Activated T-helper 1 cell treated with anti-CD3 and anti-CD28 coated beads, Interleukin-12 subunit alpha, Interleukin-12 subunit beta, Interleukin-2, Interleukin-4 antibody, amounts not matched to agents 30 ng/mL and 10 ng/mL and 1 ng/mL, durations not matched to agents 14 hours and 24 hours and 36 hours (primary cell): ENCODE measurements around the gene TTF2. TPM values are rescaled to one million over a fixed set of nuclear protein-coding genes. Genes with fewer than 3 reads are reported as not detected.
"Not testable (repeated sequence)": the region's sequence is repeated elsewhere in the genome, so short reads cannot be mapped to it uniquely, and the experiment has no call there.

Source experiments
- DNase-seq: peaks from one replicate; pipeline ENCODE4 v3.0.0; 2021; ENCODE audit warnings: low spot score
- H3K27ac Mint-ChIP-seq: one replicate; pipeline ENCODE4 v1.8.0; 2021; ENCODE audit warnings: mild to moderate bottlenecking, mixed read lengths
- H3K27me3 Mint-ChIP-seq: one replicate; pipeline ENCODE4 v1.8.0; 2022; ENCODE audit warnings: mild to moderate bottlenecking, moderate library complexity, mixed read lengths; ENCODE audit not compliant: insufficient read depth
- H3K36me3 Mint-ChIP-seq: one replicate; pipeline ENCODE4 v1.8.0; 2021; ENCODE audit warnings: low read depth, mixed read lengths
- H3K4me1 Mint-ChIP-seq: one replicate; pipeline ENCODE4 v1.8.0; 2021; ENCODE audit warnings: low read depth, mixed read lengths
- H3K4me3 Mint-ChIP-seq: one replicate; pipeline ENCODE4 v1.8.0; 2021; ENCODE audit warnings: mild to moderate bottlenecking, moderate library complexity, mixed read lengths
- H3K9me3 Mint-ChIP-seq: one replicate; pipeline ENCODE4 v1.8.0; 2021; ENCODE audit warnings: mixed read lengths
- intact Hi-C: fragments of 100-400 bp; cut with micrococcal nuclease; formaldehyde crosslinking; loops from one replicate; pipeline ENCODE4 v1.15.1; 2024
- total RNA-seq: library from RNA; stranded (reverse); gene quantifications from 2 replicates; pipeline ENCODE4 v1.2.3, GENCODE V29; 2022

TTF2 gene
- total RNA-seq, 1 donor from 2014 or later: 103 TPM

GRCh38 chr1:117104986-117105385 lies 44.9 kb downstream of the TTF2 start:
- no peak overlapping the region for H3K4me3 Mint-ChIP-seq

GRCh38 chr1:117105722-117106121 lies 45.6 kb downstream of the TTF2 start:
- DNase-seq: no peak
- intact Hi-C loops: no loop called here
- Mint-ChIP-seq H3K36me3 (peaks cover 50% of the 10 kb centered on the region), H3K27me3 (no peaks in the 10 kb centered on the region), H3K4me3 (no peak overlapping the region), H3K4me1 (peaks cover 10% of the 10 kb centered on the region), H3K27ac (no peak overlapping the region), H3K9me3 (no peaks in the 10 kb centered on the region)

More at GRCh38 chr1:117104986-117105385, 44.9 kb downstream of the TTF2 start:
- H3K27ac Mint-ChIP-seq: no peak overlapping the region
- DNase-seq: no peak
- H3K4me1 Mint-ChIP-seq: peaks cover 5% of the 10 kb centered on the region
- H3K27me3 Mint-ChIP-seq: no peaks in the 10 kb centered on the region
- intact Hi-C loops: no loop called here
- H3K36me3 Mint-ChIP-seq: peaks cover 57% of the 10 kb centered on the region
- no peaks in the 10 kb centered on the region for H3K9me3 Mint-ChIP-seq

GRCh38 chr1:117106478-117106877 lies 46.4 kb downstream of the TTF2 start:
- Mint-ChIP-seq H3K27ac (no peak overlapping the region), H3K36me3 (peaks cover 47% of the 10 kb centered on the region), H3K27me3 (no peaks in the 10 kb centered on the region), H3K9me3 (no peaks in the 10 kb centered on the region), H3K4me1 (peaks cover 12% of the 10 kb centered on the region), H3K4me3 (no peak overlapping the region)
- intact Hi-C loops: no loop called here
- DNase-seq: no peak

- Mint-ChIP-seq H3K27me3 (no peaks in the 10 kb centered on the region), H3K4me3 (no peak overlapping the region), H3K4me1 (peaks cover 12% of the 10 kb centered on the region), H3K36me3 (peaks cover 44% of the 10 kb centered on the region), H3K9me3 (no peaks in the 10 kb centered on the region), H3K27ac (no peak overlapping the region)
- DNase-seq: no peak
- intact Hi-C loops: no loop called here
Measured at GRCh38 chr1:117107364-117107763, 47.2 kb downstream of the TTF2 start.

- H3K9me3 Mint-ChIP-seq: no peaks in the 10 kb centered on the region
- H3K27me3 Mint-ChIP-seq: no peaks in the 10 kb centered on the region
- H3K27ac Mint-ChIP-seq: no peak overlapping the region
- intact Hi-C loops: no loop called here
- no peak overlapping the region for H3K4me3 Mint-ChIP-seq
- peaks cover 25% of the 10 kb centered on the region for H3K36me3 Mint-ChIP-seq
- peaks cover 12% of the 10 kb centered on the region for H3K4me1 Mint-ChIP-seq
- DNase-seq: no peak
Measured at GRCh38 chr1:117110774-117111173, 50.6 kb downstream of the TTF2 start.

- H3K27me3 Mint-ChIP-seq: no peaks in the 10 kb centered on the region
- H3K4me3 Mint-ChIP-seq: no peak overlapping the region
- no peak overlapping the region for H3K27ac Mint-ChIP-seq
- peaks cover 11% of the 10 kb centered on the region for H3K36me3 Mint-ChIP-seq
- DNase-seq: no peak
- no peaks in the 10 kb centered on the region for H3K9me3 Mint-ChIP-seq
- H3K4me1 Mint-ChIP-seq: peaks cover 12% of the 10 kb centered on the region
- intact Hi-C loops: no loop called here
Measured at GRCh38 chr1:117112047-117112717, 52.1 kb downstream of the TTF2 start.

GRCh38 chr1:117113199-117113598 lies 53.1 kb downstream of the TTF2 start:
- Mint-ChIP-seq H3K27me3 (no peaks in the 10 kb centered on the region), H3K9me3 (no peaks in the 10 kb centered on the region), H3K36me3 (peaks cover 6% of the 10 kb centered on the region), H3K27ac (no peak overlapping the region), H3K4me1 (peaks cover 12% of the 10 kb centered on the region), H3K4me3 (no peak overlapping the region)
- intact Hi-C loops: no loop called here
- DNase-seq: no peak

GRCh38 chr1:117114877-117115276 lies 54.8 kb downstream of the TTF2 start:
- Mint-ChIP-seq H3K9me3 (no peaks in the 10 kb centered on the region), H3K4me1 (peaks cover 6% of the 10 kb centered on the region), H3K27ac (no peak overlapping the region), H3K27me3 (peaks cover under 1% of the 10 kb centered on the region), H3K36me3 (no peaks in the 10 kb centered on the region), H3K4me3 (no peak overlapping the region)
- intact Hi-C loops: no loop called here
- no peak for DNase-seq

GRCh38 chr1:117116090-117116783 lies 56.1 kb downstream of the TTF2 start:
- H3K4me3 Mint-ChIP-seq: no peak overlapping the region
- H3K4me1 Mint-ChIP-seq: peaks cover 7% of the 10 kb centered on the region
- H3K36me3 Mint-ChIP-seq: no peaks in the 10 kb centered on the region
- DNase-seq: no peak
- intact Hi-C loops: no loop called here
- H3K27me3 Mint-ChIP-seq: peaks cover 5% of the 10 kb centered on the region
- H3K27ac Mint-ChIP-seq: no peak overlapping the region
- H3K9me3 Mint-ChIP-seq: no peaks in the 10 kb centered on the region

- Mint-ChIP-seq H3K27me3 (peaks cover 5% of the 10 kb centered on the region), H3K4me1 (peaks cover 7% of the 10 kb centered on the region), H3K36me3 (no peaks in the 10 kb centered on the region), H3K4me3 (no peak overlapping the region), H3K27ac (no peak overlapping the region), H3K9me3 (no peaks in the 10 kb centered on the region)
- intact Hi-C loops: no loop called here
- DNase-seq: no peak
Measured at GRCh38 chr1:117116784-117117130, 56.6 kb downstream of the TTF2 start.

GRCh38 chr1:117117697-117118096 lies 57.6 kb downstream of the TTF2 start:
- Mint-ChIP-seq H3K9me3 (no peaks in the 10 kb centered on the region), H3K4me1 (peaks cover 7% of the 10 kb centered on the region), H3K27me3 (peaks cover 6% of the 10 kb centered on the region), H3K4me3 (no peak overlapping the region), H3K27ac (no peak overlapping the region), H3K36me3 (no peaks in the 10 kb centered on the region)
- intact Hi-C loops: no loop called here
- DNase-seq: no peak

GRCh38 chr1:117118137-117118536 lies 58.0 kb downstream of the TTF2 start:
- intact Hi-C loops: no loop called here
- Mint-ChIP-seq H3K4me3 (no peak overlapping the region), H3K27ac (no peak overlapping the region), H3K36me3 (no peaks in the 10 kb centered on the region), H3K9me3 (no peaks in the 10 kb centered on the region), H3K4me1 (peaks cover 7% of the 10 kb centered on the region), H3K27me3 (peaks cover 7% of the 10 kb centered on the region)
- no peak for DNase-seq

- intact Hi-C loops, H3K27ac Mint-ChIP-seq, H3K36me3 Mint-ChIP-seq: not testable (repeated sequence)
Measured at GRCh38 chr1:117119144-117119543, 59.0 kb downstream of the TTF2 start.

More at GRCh38 chr1:117119144-117119543, 59.0 kb downstream of the TTF2 start:
- not testable (repeated sequence) for DNase-seq, H3K4me3 Mint-ChIP-seq, H3K27me3 Mint-ChIP-seq, H3K4me1 Mint-ChIP-seq, H3K9me3 Mint-ChIP-seq
